Measurements from ENCODE around the gene PLSCR2. TPM values are rescaled to one million over a fixed set of nuclear protein-coding genes. Genes with fewer than 3 reads are reported as not detected.
"Not testable (repeated sequence)": the region's sequence is repeated elsewhere in the genome, so short reads cannot be mapped to it uniquely, and the experiment has no call there.

PLSCR2 gene
- total RNA-seq, 2 donors from 2014 or later, result 0.70 to 2.7 TPM

- DNase-seq; intact Hi-C loops (cut with DNase I, micrococcal nuclease); ATAC-seq: not testable (repeated sequence)
These were observed 29.1 kb downstream of the PLSCR2 start for GRCh38 chr3:146440310-146440709.

GRCh38 chr3:146432066-146432465 is 37.3 kb downstream of the PLSCR2 start:
- intact Hi-C loops (cut with DNase I, micrococcal nuclease), result no loop called here
- DNase-seq (no peak), ATAC-seq (no peak)

- intact Hi-C loops (cut with DNase I, micrococcal nuclease), result no loop called here
- ATAC-seq, result no peak
- no peak for DNase-seq
These were observed 38.1 kb downstream of the PLSCR2 start for GRCh38 chr3:146431240-146431639.

GRCh38 chr3:146425341-146425740 is 44.0 kb downstream of the PLSCR2 start:
- intact Hi-C loops (cut with DNase I, micrococcal nuclease), result no loop called here
- ATAC-seq (no peak), DNase-seq (no peak)

- DNase-seq, result no peak
- intact Hi-C loops (cut with DNase I, micrococcal nuclease), result no loop called here
- no peak for ATAC-seq
These were observed 47.3 kb downstream of the PLSCR2 start for GRCh38 chr3:146421819-146422759.

- DNase-seq, result no peak
- no peak for ATAC-seq
- intact Hi-C loops (cut with DNase I, micrococcal nuclease), result no loop called here
These were observed 53.0 kb downstream of the PLSCR2 start for GRCh38 chr3:146416366-146416765.

- intact Hi-C loops (cut with DNase I, micrococcal nuclease), result no loop called here
- no peak for ATAC-seq
- DNase-seq, result no peak
These were observed 55.4 kb downstream of the PLSCR2 start for GRCh38 chr3:146414010-146414409.

GRCh38 chr3:146412711-146413110 is 56.6 kb downstream of the PLSCR2 start:
- ATAC-seq; intact Hi-C loops (cut with DNase I, micrococcal nuclease); DNase-seq: not testable (repeated sequence)

- no peak for DNase-seq
- intact Hi-C loops (cut with DNase I, micrococcal nuclease), result no loop called here
- ATAC-seq, result no peak
These were observed 61.4 kb downstream of the PLSCR2 start for GRCh38 chr3:146407956-146408355.

GRCh38 chr3:146404436-146404835 is 64.9 kb downstream of the PLSCR2 start:
- DNase-seq (no peak), ATAC-seq (no peak)
- intact Hi-C loops (cut with DNase I, micrococcal nuclease), result no loop called here

GRCh38 chr3:146403792-146404191 is 65.6 kb downstream of the PLSCR2 start:
- ATAC-seq, result peak; percentile 27
- intact Hi-C loops (cut with DNase I, micrococcal nuclease), result no loop called here

GRCh38 chr3:146396792-146397191 is 72.6 kb downstream of the PLSCR2 start:
- ATAC-seq, result no peak
- intact Hi-C loops (cut with DNase I, micrococcal nuclease), result no loop called here
- no peak for DNase-seq

More at GRCh38 chr3:146403792-146404191, 65.6 kb downstream of the PLSCR2 start:
- no peak for DNase-seq

- ATAC-seq (no peak), DNase-seq (no peak)
- intact Hi-C loops (cut with DNase I, micrococcal nuclease), result no loop called here
These were observed 74.2 kb downstream of the PLSCR2 start for GRCh38 chr3:146395164-146395563.

- intact Hi-C loops (cut with DNase I, micrococcal nuclease), result no loop called here
- ATAC-seq, result no peak
These were observed 78.4 kb downstream of the PLSCR2 start for GRCh38 chr3:146390957-146391356.

GRCh38 chr3:146390006-146390772 is 79.2 kb downstream of the PLSCR2 start:
- DNase-seq (no peak), ATAC-seq (no peak)
- intact Hi-C loops (cut with DNase I, micrococcal nuclease), result no loop called here

More at GRCh38 chr3:146390957-146391356, 78.4 kb downstream of the PLSCR2 start:
- no peak for DNase-seq

- intact Hi-C loops (cut with DNase I, micrococcal nuclease), result no loop called here
- ATAC-seq (no peak), DNase-seq (no peak)
These were observed 81.8 kb downstream of the PLSCR2 start for GRCh38 chr3:146387566-146387965.

GRCh38 chr3:146386936-146387335 is 82.4 kb downstream of the PLSCR2 start:
- intact Hi-C loops (cut with DNase I, micrococcal nuclease), result no loop called here
- DNase-seq (no peak), ATAC-seq (no peak)

- intact Hi-C loops (cut with DNase I, micrococcal nuclease), result no loop called here
- DNase-seq (no peak), ATAC-seq (no peak)
These were observed 84.6 kb downstream of the PLSCR2 start for GRCh38 chr3:146384786-146385185.
